ENCODE results near the gene MYO1G.
"Not testable (repeated sequence)": the region's sequence is repeated elsewhere in the genome, so short reads cannot be mapped to it uniquely, and the experiment has no call there.

Gene MYO1G

GRCh38 chr7:44944821-44945220 is 34.0 kb downstream of the MYO1G start:
- in situ Hi-C loops (cut with MboI; ENCODE audit: low sequenced_read_pairs) = no loop called here

GRCh38 chr7:44943631-44944030 is 35.2 kb downstream of the MYO1G start:
- in situ Hi-C loops (cut with MboI; ENCODE audit: low sequenced_read_pairs) = no loop called here

- in situ Hi-C loops (cut with MboI; ENCODE audit: low sequenced_read_pairs) = no loop called here
Observed at GRCh38 chr7:44937426-44937825, 41.4 kb downstream of the MYO1G start.

GRCh38 chr7:44936322-44936721 is 42.5 kb downstream of the MYO1G start:
- in situ Hi-C loops (cut with MboI; ENCODE audit: low sequenced_read_pairs) = no loop called here

- in situ Hi-C loops (cut with MboI; ENCODE audit: low sequenced_read_pairs) = no loop called here
Observed at GRCh38 chr7:44935583-44935982, 43.2 kb downstream of the MYO1G start.

- in situ Hi-C loops (cut with MboI; ENCODE audit: low sequenced_read_pairs) = no loop called here
Observed at GRCh38 chr7:44935016-44935415, 43.8 kb downstream of the MYO1G start.

- in situ Hi-C loops (cut with MboI; ENCODE audit: low sequenced_read_pairs) = not testable (repeated sequence)
Observed at GRCh38 chr7:44934510-44934909, 44.3 kb downstream of the MYO1G start.

- in situ Hi-C loops (cut with MboI; ENCODE audit: low sequenced_read_pairs) = no loop called here
Observed at GRCh38 chr7:44930921-44931320, 47.9 kb downstream of the MYO1G start.

- in situ Hi-C loops (cut with MboI; ENCODE audit: low sequenced_read_pairs) = no loop called here
Observed at GRCh38 chr7:44922351-44922694, 56.5 kb downstream of the MYO1G start.

- in situ Hi-C loops (cut with MboI; ENCODE audit: low sequenced_read_pairs) = no loop called here
Observed at GRCh38 chr7:44921607-44922350, 57.0 kb downstream of the MYO1G start.

GRCh38 chr7:44920119-44920518 is 58.7 kb downstream of the MYO1G start:
- in situ Hi-C loops (cut with MboI; ENCODE audit: low sequenced_read_pairs) = no loop called here

- in situ Hi-C loops (cut with MboI; ENCODE audit: low sequenced_read_pairs) = no loop called here
Observed at GRCh38 chr7:44918029-44918428, 60.8 kb downstream of the MYO1G start.

GRCh38 chr7:44917465-44917864 is 61.4 kb downstream of the MYO1G start:
- in situ Hi-C loops (cut with MboI; ENCODE audit: low sequenced_read_pairs) = no loop called here

GRCh38 chr7:44914992-44915607 is 63.7 kb downstream of the MYO1G start:
- in situ Hi-C loops (cut with MboI; ENCODE audit: low sequenced_read_pairs) = no loop called here

GRCh38 chr7:44912775-44913347 is 66.0 kb downstream of the MYO1G start:
- in situ Hi-C loops (cut with MboI; ENCODE audit: low sequenced_read_pairs) = no loop called here
